Endothelial cell of umbilical vein (primary cell): Measurements from ENCODE around the gene SPHK2. TPM values are rescaled to one million over a fixed set of nuclear protein-coding genes. Genes with fewer than 3 reads are reported as not detected.

Experiments
- BruUV-seq: library from RNA; stranded (reverse); fragments of 400-500 nt; replicated peaks from 2 replicates; lab custom pipeline; 2021; lab: Mats Ljungman, UMichigan
- CTCF ChIA-PET: fragments of 300-600, 350-600 bp; sonication (Branson Sonifier 250); formaldehyde crosslinking; loops from one replicate; lab custom pipeline; 2021; ENCODE audit warnings: antibody characterized with exemption, inconsistent platforms; lab: Charles Lee
- POLR2A ChIA-PET: fragments of 300-600, 350-600 bp; sonication (Branson Sonifier 250); formaldehyde crosslinking; loops from one replicate; lab custom pipeline; 2021; ENCODE audit warnings: antibody characterized with exemption, inconsistent platforms; lab: Charles Lee
- DNase-seq: peaks from one replicate; pipeline ENCODE4 v3.0.0-alpha.2; 2011; ENCODE audit warnings: low read depth, low spot score
- FAIRE-seq: peaks from 2 replicates; lab custom pipeline; 2011; peaks lifted over from hg19 to GRCh38; lab: Jason Lieb, UNC
- H2AFZ ChIP-seq: 2 replicates; pipeline ENCODE4 v1.6.0; 2012; ENCODE audit warnings: low read depth, low read length, control low read depth, inconsistent platforms
- H3K27ac ChIP-seq: 2 replicates; pipeline ENCODE4 v1.5.1; 2011; ENCODE audit warnings: low read depth, mild to moderate bottlenecking, control low read depth, low read length, moderate library complexity; ENCODE audit not compliant: insufficient read depth
- H3K27me3 ChIP-seq, 2 experiments: 2 replicates each; pipeline versions ENCODE4 v1.6.0 to v1.6.1; 2011; ENCODE audit warnings: low read length in 2 of 2, mixed read lengths in 1 of 2; ENCODE audit not compliant: control insufficient read depth in 2 of 2, insufficient read depth in 2 of 2
- H3K36me3 ChIP-seq, 2 experiments: 2 replicates in 1 of 2; 3 replicates in 1 of 2; pipeline ENCODE4 v1.5.1; 2011; ENCODE audit warnings: low read length in 2 of 2, mild to moderate bottlenecking in 1 of 2, moderate library complexity in 1 of 2; ENCODE audit not compliant: control insufficient read depth in 2 of 2, insufficient read depth in 2 of 2; ENCODE audit errors: extremely low read depth in 1 of 2
- H3K4me1 ChIP-seq: 3 replicates; pipeline ENCODE4 v1.5.1; 2011; ENCODE audit warnings: mild to moderate bottlenecking, low read length; ENCODE audit not compliant: control insufficient read depth, insufficient read depth; ENCODE audit errors: extremely low read depth
- H3K4me2 ChIP-seq: 2 replicates; pipeline ENCODE4 v1.6.1; 2011; ENCODE audit warnings: low read length, control low read depth, mixed read lengths; ENCODE audit not compliant: insufficient read depth
- H3K4me3 ChIP-seq, 3 experiments: fragments of 200-600 bp in 1 of 3; sonication (generic), shearing (Covaris generic) in 1 of 3; replicated peaks in 1 of 3; 2 replicates each; pipeline ENCODE4 v1.5.1; 2011 to 2016; ENCODE audit warnings: control low read depth in 3 of 3, low read length in 3 of 3, mild to moderate bottlenecking in 2 of 3, inconsistent platforms in 1 of 3, low read depth in 1 of 3, moderate library complexity in 1 of 3; ENCODE audit not compliant: insufficient read depth in 1 of 3
- H3K79me2 ChIP-seq: 2 replicates; pipeline ENCODE4 v1.6.0; 2012; ENCODE audit warnings: low read length, inconsistent platforms; ENCODE audit not compliant: control insufficient read depth, insufficient read depth
- H3K9ac ChIP-seq: replicated peaks from 2 replicates; pipeline ENCODE3; 2011; ENCODE audit warnings: low read length, control low read depth; ENCODE audit not compliant: insufficient read depth; ENCODE audit errors: extremely low read depth
- H3K9me1 ChIP-seq: replicated peaks from 3 replicates; pipeline ENCODE4 v1.6.0; 2011; ENCODE audit warnings: mild to moderate bottlenecking, low read length; ENCODE audit not compliant: control insufficient read depth, insufficient read depth; ENCODE audit errors: extremely low read depth
- H3K9me3 ChIP-seq: replicated peaks from 2 replicates; pipeline ENCODE4 v1.5.1; 2012; ENCODE audit warnings: low read length, inconsistent platforms; ENCODE audit not compliant: control insufficient read depth, insufficient read depth
- H4K20me1 ChIP-seq: replicated peaks from 2 replicates; pipeline ENCODE3; 2011; ENCODE audit warnings: mild to moderate bottlenecking, low read length; ENCODE audit not compliant: control insufficient read depth, insufficient read depth; ENCODE audit errors: extremely low read depth
- CTCF ChIP-seq, 2 donors: IDR thresholded peaks; 1 replicate in 1 of 2; 2 replicates in 1 of 2; pipeline ENCODE4 v1.5.1; 2011; ENCODE audit warnings: low read length in 2 of 2, mild to moderate bottlenecking in 2 of 2, moderate library complexity in 2 of 2, control low read depth in 1 of 2, inconsistent platforms in 1 of 2, low read depth in 1 of 2; ENCODE audit not compliant: insufficient read depth in 1 of 2; ENCODE audit errors: extremely low read depth in 1 of 2
- FOS ChIP-seq: IDR thresholded peaks from 2 replicates; pipeline ENCODE4 v1.6.1; 2011; ENCODE audit warnings: mild to moderate bottlenecking, low read length, moderate library complexity, borderline replicate concordance; ENCODE audit not compliant: insufficient read depth
- GATA2 ChIP-seq: IDR thresholded peaks from 2 replicates; pipeline ENCODE4 v1.7.0; 2011; ENCODE audit warnings: low read depth, mild to moderate bottlenecking, moderate library complexity, mixed read lengths, low read length; ENCODE audit not compliant: insufficient read length, insufficient read depth
- MYC ChIP-seq: IDR thresholded peaks from one replicate; pipeline ENCODE4 v1.6.1; 2011; ENCODE audit warnings: mild to moderate bottlenecking, low read depth, low read length
- POLR2AphosphoS5 ChIP-seq: IDR thresholded peaks from 2 replicates; pipeline ENCODE4 v1.6.1; 2012; ENCODE audit warnings: low read depth, mild to moderate bottlenecking, control low read depth, low read length, moderate library complexity; ENCODE audit not compliant: insufficient read depth
- dilution Hi-C: fragments of 300-500 bp; cut with MboI; formaldehyde crosslinking; loops from one replicate; pipeline ENCODE4 v1.15.0; 2019; ENCODE audit warnings: low sequenced_read_pairs; ENCODE audit not compliant: extremely low pct_ligation_motif_present
- intact Hi-C: fragments of 100-400 bp; cut with micrococcal nuclease; formaldehyde crosslinking; loops from one replicate; pipeline ENCODE4 v1.10.0; 2022
- polyA plus RNA-seq, 4 experiments: library from polyadenylated mRNA; depleted of rRNA in 3 of 4; stranded (reverse) in 3 of 4; unstranded in 1 of 4; fragments of >200 nt; gene quantifications; 2 replicates each; pipeline versions ENCODE4 v1.2.1 to v1.2.3, GENCODE V29; 2011 to 2012; ENCODE audit warnings: missing spikeins in 1 of 4
- total RNA-seq: library from RNA; stranded (reverse); gene quantifications from 2 replicates; pipeline ENCODE4 v1.2.3, GENCODE V29; 2021

SPHK2 gene
- total and polyA plus RNA-seq, 2 donors (not counting 3 experiments of a cell fraction or from before 2014, with no cell fraction given) = 20.2 to 31.1 TPM

- Histone ChIP-seq H3K79me2 (no peaks in the 10 kb centered on the region), H3K9me1 (no peaks in the 10 kb centered on the region), H3K27me3 (no peaks in the 10 kb centered on the region), H3K4me1 (no peaks in the 10 kb centered on the region), H3K9ac (no peak overlapping the region), H3K4me3 (no peak overlapping the region), H3K36me3 (no peaks in the 10 kb centered on the region), H4K20me1 (no peaks in the 10 kb centered on the region), H2AFZ (peak overlapping the region; percentile 50), H3K4me2 (no peak overlapping the region), H3K27ac (no peak overlapping the region), H3K9me3 (no peaks in the 10 kb centered on the region)
- intact Hi-C loops (no loop called here), dilution Hi-C loops (no loop called here)
- no TSS peak for BruUV-seq
- CTCF ChIA-PET = interaction anchor here (0.6 to 2.4 kb wide), 14 partner anchors 10 to 337 kb away, joined by 3 to 16 read pairs (median 5); partner anchors contain the start of genes RPL18 and SPHK2
- peak; percentile 47 for FAIRE-seq
- TF ChIP-seq CTCF (IDR thresholded peaks at IDR 0.05; ENCODE audit: extremely low read depth in 1 of 2, insufficient read depth in 1 of 2, low read depth in 1 of 2, low read length in 2 of 2) = peak; percentile 39 to 41
- no peak for TF ChIP-seq MYC
- no peak for TF ChIP-seq GATA2
- no peak for TF ChIP-seq FOS
- TF ChIP-seq POLR2AphosphoS5 = no peak
- DNase-seq = no peak
- POLR2A ChIA-PET = interaction anchor here (0.6 to 1.3 kb wide), 3 partner anchors 9 to 67 kb away, joined by 4 to 15 read pairs (median 6); partner anchors contain the start of genes RPL18 and SPHK2
These were observed 10.5 kb upstream of the SPHK2 start for GRCh38 chr19:48608798-48609263.
